ENCODE measurements around the gene KIF4A. TPM values are rescaled to one million over a fixed set of nuclear protein-coding genes. Genes with fewer than 3 reads are reported as not detected.
"Not testable (repeated sequence)": the region's sequence is repeated elsewhere in the genome, so short reads cannot be mapped to it uniquely, and the experiment has no call there.

KIF4A gene, protein sequence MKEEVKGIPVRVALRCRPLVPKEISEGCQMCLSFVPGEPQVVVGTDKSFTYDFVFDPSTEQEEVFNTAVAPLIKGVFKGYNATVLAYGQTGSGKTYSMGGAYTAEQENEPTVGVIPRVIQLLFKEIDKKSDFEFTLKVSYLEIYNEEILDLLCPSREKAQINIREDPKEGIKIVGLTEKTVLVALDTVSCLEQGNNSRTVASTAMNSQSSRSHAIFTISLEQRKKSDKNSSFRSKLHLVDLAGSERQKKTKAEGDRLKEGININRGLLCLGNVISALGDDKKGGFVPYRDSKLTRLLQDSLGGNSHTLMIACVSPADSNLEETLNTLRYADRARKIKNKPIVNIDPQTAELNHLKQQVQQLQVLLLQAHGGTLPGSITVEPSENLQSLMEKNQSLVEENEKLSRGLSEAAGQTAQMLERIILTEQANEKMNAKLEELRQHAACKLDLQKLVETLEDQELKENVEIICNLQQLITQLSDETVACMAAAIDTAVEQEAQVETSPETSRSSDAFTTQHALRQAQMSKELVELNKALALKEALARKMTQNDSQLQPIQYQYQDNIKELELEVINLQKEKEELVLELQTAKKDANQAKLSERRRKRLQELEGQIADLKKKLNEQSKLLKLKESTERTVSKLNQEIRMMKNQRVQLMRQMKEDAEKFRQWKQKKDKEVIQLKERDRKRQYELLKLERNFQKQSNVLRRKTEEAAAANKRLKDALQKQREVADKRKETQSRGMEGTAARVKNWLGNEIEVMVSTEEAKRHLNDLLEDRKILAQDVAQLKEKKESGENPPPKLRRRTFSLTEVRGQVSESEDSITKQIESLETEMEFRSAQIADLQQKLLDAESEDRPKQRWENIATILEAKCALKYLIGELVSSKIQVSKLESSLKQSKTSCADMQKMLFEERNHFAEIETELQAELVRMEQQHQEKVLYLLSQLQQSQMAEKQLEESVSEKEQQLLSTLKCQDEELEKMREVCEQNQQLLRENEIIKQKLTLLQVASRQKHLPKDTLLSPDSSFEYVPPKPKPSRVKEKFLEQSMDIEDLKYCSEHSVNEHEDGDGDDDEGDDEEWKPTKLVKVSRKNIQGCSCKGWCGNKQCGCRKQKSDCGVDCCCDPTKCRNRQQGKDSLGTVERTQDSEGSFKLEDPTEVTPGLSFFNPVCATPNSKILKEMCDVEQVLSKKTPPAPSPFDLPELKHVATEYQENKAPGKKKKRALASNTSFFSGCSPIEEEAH
- 44.8 and 51.2 TPM in 2 replicates for total RNA-seq (2014; rRNA removed; shearing (Covaris generic))

DNA sequence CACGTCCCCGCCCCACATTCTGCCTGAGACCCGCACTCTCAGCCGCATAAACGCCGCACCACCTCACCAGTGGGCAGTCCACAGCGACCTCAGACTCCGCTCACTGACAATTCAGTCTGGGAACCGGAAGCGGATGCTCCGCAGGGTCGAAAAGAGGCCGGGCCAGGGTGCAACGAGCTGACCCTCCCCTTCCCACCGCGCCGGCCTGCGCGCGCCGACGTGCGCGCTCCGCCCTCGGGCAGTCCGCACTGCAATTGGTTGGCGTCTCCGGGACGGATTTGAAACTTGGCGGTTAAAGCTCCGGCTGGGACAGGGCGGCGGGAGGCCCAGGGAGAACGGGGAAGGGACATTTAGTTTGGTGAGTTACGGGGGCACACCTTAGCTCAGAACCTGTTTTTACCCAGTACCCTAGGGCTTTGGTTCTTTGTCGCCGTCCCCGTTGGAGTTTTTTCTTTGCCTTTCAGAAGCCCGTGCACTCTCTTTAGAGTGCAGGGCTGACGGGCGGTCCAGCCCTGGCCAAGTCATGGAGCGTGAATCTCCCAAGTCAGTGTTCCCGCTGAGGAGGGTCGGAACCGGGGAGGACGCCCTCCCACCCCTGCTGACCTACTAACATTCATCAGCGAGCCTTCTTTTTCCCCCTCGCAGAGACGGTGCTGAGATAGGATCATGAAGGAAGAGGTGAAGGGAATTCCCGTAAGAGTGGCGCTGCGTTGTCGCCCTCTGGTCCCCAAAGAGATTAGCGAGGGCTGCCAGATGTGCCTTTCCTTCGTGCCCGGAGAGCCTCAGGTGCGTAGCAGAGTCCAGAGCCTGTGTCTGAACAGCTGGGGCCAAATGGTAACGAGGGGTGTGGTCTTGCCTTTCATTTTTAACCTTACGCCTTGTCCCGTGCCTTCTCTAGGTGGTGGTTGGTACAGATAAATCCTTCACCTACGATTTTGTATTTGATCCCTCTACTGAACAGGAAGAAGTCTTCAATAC, at the start of gene KIF4A, which contains the start of gene PDZD11:
TSS of gene KIF4A (plus strand) at position 312 of the 978 bp plus-strand sequence. CDS start at position 667, 355 bp downstream.
TSS of gene PDZD11 (minus strand) at position 135 of the 978 bp plus-strand sequence. CDS start 586 bp downstream, outside the sequence.
- peak; percentile 72 for DNase-seq (ENCODE audit: low spot score)

DNA sequence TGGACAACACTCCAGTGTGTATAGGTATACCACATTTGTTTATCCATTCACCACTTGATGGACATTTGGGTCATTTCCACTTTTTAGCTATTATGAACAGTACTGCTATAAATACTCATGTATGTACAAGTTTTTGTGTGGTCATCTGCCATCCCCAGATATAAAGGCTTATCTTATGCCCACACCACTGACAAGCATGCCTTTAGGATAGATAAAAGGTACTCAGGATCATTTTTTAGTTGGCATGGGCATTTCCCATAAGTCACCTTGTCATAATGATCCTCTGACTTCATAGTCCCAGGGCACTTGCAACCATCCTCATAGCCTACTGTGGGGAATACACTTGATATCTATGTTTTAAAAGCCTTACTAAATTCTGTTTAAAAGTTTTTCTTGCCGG, 49.2 kb upstream of the KIF4A start:
- DNase-seq (ENCODE audit: low spot score): no peak

DNA sequence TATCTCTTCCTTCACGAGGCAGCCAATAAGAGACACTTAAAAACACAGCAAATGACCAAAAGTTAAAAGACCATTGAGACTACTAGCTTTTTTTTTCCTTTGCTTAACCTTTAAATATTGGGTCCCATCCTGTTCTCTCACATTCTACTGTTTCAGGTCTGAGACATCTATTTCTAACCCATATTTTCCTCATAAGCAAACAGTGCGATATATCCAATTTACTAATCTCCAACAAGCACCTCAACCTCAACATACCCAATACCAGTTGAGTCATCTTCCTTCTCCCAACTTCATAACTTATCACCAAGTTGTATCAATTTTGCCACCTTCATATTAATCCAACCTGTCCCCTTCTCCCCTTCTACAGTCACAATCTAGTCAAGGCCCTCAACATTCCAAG, 48.4 kb upstream of the KIF4A start:
- no peak for DNase-seq (ENCODE audit: low spot score)

DNA sequence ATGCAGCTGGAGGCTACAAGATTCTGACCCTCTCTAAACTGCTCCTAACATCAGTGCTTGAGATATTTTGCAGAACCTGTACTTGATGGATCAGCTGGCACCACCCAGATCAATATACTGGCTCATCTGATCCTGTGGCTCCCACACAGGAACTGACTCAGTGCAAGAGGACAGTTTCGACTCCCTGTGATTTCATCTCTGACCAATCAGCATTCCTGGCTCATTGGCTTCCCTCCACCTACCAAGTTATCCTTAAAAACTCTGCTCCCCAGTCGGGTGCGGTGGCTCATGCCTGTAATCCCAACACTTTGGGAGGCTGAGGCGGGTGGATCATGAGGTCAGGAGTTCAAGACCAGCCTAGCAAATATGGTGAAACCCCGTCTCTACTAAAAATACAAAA, 46.3 kb upstream of the KIF4A start:
- DNase-seq (ENCODE audit: low spot score): not testable (repeated sequence)

- no peak for DNase-seq (ENCODE audit: low spot score)
Measured at GRCh38 chrX:70244881-70245280, 45.0 kb upstream of the KIF4A start.

DNA sequence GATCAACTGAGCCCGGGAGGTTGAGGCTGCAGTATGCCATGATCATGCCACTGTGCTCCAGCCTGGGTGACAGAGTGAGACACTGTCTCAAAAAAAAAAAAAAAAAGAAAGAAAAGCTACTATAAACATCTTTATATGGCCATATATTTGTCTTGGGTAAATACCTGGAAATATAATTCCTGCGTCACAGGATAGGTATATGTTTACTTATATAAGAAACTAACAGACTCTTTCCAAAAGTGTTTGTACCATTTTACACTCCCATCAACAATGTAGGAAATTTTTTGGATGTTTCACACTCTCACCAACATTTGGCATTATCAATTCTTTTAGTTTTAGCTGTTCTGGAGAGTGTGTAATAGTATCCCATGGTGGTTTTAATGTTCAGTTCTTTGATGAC, 42.7 kb upstream of the KIF4A start:
- DNase-seq (ENCODE audit: low spot score): no peak

- DNase-seq (ENCODE audit: low spot score): no peak
Measured at GRCh38 chrX:70252491-70252890, 37.4 kb upstream of the KIF4A start.

GRCh38 chrX:70253377-70254062, 36.4 kb upstream of the KIF4A start:
- DNase-seq (ENCODE audit: low spot score): peak; percentile 14

GRCh38 chrX:70254063-70254400, 35.9 kb upstream of the KIF4A start:
- no peak for DNase-seq (ENCODE audit: low spot score)

DNA sequence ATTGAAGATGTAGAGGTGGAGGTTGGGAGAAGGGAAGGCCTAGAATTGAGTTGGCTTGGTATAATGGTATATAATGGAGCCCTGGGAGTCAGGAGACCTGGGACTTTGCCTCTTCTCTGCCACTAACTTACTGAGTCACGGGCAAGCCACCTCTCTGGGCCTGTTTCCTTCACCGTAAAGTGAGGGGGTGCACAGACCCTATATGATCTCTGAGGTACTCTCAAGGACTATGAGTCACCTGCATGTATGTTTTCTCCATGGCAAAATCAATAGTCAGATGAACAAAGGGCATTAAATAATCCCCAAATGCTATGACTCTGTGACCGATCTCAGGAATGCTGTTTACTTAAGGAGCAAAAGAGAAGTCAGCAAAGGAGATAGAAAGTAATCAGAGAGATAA, 35.0 kb upstream of the KIF4A start:
- no peak for DNase-seq (ENCODE audit: low spot score)

DNA sequence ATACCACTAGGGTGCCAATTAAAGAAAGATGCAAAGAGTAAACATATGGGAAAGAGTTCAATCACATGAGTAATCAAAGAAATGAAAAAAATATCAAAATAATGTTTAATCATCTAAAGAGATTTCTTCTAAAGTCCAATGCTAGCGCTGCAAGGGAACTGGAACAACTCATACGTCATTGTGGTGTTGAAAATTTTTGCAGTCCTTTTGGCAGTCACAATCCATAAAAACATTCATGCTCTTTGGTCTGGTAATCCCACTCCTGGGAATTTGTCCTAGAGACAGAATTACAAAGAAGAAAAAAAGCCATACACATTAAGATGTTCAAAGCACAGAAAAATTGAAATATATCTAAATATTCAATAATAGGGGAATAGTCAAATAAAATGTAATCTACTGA, 34.5 kb upstream of the KIF4A start:
- DNase-seq (ENCODE audit: low spot score): no peak

DNA sequence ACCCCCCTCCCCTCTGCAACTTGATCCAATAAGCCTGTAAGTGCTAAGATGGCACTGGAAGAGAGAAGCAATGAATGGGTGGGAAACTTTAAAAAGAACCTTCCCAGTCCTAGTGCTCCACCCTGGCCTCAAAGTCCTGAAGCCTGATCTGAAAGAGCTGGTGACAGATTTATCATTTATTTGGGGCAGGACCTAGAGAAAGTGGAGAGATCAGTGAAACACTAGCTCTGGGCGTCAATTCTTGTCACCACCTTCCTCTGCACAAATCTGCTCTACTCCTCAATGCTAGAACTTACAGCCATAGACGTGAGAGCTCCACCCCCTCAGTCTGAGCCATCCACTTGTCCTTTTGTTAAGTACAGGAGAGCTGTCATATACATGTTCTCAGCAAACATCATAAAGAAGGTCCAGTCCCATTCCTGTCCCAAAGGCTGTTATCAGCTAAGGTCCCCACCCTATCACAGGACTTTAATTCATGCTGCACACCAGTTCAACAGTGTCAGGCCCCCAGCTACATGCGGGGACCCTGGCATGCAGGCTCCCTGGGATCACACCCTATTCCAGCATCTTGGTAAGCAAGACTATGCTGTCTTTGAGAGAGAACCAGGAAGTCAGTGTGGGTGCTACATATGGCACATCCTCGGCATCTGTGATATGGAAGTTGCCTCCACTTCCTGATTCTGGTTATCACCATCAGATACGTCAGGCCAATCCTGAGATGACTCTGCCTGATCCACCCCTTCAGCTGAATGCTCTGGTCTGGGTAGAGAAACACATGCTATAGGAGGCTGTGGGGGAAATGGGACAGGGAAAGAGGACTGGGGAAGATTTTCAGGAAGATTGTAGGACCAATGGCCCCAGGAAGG, 32.2 kb upstream of the KIF4A start:
- no peak for DNase-seq (ENCODE audit: low spot score)

- no peak for DNase-seq (ENCODE audit: low spot score)
Measured at GRCh38 chrX:70260104-70260503, 29.8 kb upstream of the KIF4A start, which contains the start of gene P2RY4. Gene P2RY4 (minus strand): TSS chrX:70260204. CDS start chrX:70259624, 580 bp downstream.

DNA sequence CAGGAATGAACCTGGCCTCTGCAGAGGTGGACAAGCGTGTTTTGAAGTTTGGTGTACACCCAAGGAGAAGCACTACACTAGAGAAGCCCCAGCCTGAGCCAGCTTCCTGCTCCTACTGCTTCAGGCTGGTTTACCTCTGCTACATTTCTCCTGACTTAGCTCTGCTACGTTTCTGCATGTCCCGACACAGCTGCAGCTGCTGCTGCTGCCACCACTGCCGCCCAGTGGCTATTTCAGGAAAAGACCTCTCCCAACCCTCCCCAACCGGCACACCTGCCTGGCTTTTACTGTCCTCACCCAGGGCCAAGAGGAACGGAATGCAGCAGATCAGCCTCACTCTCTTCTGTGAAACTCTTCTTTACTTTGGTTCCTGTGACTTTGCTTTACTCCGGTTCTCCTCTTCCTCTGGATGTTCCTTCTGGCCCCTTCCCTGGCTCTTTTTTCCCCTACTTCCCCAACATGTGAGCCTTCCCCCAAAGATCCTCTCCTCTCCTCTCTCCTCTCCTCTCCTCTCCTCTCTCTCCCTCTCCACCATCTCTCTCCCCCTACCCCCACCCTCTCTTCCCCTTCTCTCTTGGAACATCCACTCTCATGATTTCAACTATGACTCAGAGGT, 26.8 kb upstream of the KIF4A start:
- peak; percentile 36 for DNase-seq (ENCODE audit: low spot score)

GRCh38 chrX:70264784-70265183, 25.1 kb upstream of the KIF4A start:
- DNase-seq (ENCODE audit: low spot score): no peak

- no peak for DNase-seq (ENCODE audit: low spot score)
Measured at GRCh38 chrX:70268034-70268433, 21.9 kb upstream of the KIF4A start, which contains the start of gene ARR3. Gene ARR3 (plus strand): TSS chrX:70268334. CDS start chrX:70269386, 1,052 bp downstream.

DNA sequence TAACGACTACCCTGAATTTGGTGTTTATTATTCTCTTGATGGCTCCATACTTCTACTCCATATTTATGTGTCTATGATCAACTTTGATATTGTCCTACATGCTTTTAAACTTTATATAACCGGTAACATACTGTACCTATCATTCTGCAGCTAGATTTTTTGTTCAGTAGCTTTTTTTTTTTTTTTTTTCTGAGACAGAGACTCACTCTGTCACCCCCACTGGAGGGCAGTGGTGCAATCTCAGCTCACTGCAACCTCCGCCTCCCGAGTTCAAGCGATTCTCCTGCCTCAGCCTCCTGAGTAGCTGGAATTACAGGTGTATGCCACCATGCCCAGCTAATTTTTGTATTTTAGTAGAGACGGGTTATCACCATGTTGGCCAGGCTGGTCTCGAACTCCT, 15.9 kb upstream of the KIF4A start:
- DNase-seq (ENCODE audit: low spot score): not testable (repeated sequence)

GRCh38 chrX:70279081-70279480, 10.8 kb upstream of the KIF4A start:
- no peak for DNase-seq (ENCODE audit: low spot score)

Data from A172 (cell line).